HG02884 (cell line): ENCODE data around the gene SMIM22.
A peak's percentile ranks its signal among the peaks of the same experiment; 100 is the strongest.

Experiments used
- ATAC-seq: cut with Tn5 transposase; IDR thresholded peaks from one replicate; pipeline ENCODE4 v1.9.1; 2021; ENCODE audit warnings: mild to moderate bottlenecking, moderate library complexity; ENCODE audit not compliant: unreplicated experiment

Gene SMIM22, protein sequence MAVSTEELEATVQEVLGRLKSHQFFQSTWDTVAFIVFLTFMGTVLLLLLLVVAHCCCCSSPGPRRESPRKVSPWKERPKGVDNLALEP

DNA sequence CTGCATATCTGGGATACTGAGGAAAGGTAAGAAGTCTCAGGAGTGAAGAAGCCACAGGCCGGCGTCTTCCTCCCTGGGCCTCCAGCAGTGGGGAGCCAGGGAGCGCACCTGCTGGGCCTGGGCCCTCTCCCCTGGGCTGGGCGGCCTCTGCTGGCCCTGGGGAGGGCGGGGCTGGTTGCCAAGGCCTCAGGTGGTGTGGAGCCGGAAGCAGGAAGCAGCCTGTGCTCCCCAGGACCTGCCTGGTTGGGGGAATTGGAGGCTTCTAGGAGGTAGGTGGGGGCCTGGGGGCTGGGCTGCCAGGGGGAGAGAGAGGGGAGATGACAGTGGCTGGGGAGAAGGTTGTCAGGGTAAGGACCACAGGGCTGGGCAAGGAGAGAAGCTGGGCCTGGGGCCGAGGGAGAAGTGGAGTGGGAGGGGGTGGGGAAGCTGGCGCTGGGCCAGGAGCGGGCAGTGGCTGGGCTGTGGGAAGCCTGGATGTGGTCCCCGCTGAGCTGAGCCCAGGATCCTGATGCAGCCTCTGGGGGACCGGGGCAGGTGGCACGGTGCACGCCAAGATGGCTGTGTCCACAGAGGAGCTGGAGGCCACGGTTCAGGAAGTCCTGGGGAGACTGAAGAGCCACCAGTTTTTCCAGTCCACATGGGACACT is at the start of gene SMIM22:
Gene SMIM22 (plus strand): TSS at position 189 of the 647 bp plus-strand sequence. CDS start 366 bp downstream, at position 555.
- no peak for ATAC-seq

DNA sequence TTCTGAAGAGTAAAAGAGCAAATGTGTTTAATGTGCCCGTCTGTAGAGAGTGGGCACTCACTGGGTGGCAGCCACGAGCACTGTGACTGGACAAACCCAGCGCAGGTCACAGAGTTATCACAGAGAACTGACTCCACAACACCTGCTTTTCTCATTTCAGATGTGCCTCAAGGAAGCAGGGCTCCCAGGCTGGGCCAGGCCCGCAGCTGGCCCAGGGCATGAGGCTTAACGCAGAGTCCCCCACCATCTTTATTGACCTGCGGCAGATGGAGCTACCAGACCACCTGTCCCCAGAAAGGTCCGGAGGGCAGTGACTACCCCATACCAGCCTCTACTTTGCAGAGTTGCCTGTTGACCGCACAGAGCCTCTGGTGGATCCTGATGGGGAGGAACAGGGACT is 49.0 kb upstream of the SMIM22 start:
- ATAC-seq, result no peak

DNA sequence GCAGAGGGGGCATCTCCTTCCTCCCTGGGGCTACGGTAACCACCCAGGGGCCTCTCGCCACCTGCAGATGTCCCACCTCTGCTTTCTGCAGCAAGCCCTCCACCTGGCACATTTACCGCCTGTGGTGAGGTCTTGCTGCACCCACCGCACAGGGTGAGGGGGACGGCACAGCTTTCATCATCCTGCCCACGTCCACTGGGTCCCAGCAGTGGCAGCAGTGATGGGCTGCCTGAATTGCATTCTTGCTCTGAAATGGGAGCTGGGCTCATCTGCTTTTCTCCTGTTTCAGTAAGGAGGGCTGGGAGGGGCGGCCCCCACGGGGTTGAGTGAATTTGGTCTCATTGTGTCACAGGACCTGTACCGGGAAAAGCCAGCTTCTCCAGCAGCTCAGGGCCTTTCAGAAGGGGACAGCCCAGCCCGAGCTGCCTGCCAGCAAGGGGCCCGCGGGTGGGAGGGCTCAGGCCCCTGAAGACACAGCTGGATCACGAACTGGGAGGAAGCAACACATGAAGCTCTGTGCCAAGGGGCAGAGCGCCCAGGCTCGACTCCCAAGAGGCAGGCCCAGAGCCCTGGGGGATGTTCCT is 48.1 kb upstream of the SMIM22 start:
- no peak for ATAC-seq

DNA sequence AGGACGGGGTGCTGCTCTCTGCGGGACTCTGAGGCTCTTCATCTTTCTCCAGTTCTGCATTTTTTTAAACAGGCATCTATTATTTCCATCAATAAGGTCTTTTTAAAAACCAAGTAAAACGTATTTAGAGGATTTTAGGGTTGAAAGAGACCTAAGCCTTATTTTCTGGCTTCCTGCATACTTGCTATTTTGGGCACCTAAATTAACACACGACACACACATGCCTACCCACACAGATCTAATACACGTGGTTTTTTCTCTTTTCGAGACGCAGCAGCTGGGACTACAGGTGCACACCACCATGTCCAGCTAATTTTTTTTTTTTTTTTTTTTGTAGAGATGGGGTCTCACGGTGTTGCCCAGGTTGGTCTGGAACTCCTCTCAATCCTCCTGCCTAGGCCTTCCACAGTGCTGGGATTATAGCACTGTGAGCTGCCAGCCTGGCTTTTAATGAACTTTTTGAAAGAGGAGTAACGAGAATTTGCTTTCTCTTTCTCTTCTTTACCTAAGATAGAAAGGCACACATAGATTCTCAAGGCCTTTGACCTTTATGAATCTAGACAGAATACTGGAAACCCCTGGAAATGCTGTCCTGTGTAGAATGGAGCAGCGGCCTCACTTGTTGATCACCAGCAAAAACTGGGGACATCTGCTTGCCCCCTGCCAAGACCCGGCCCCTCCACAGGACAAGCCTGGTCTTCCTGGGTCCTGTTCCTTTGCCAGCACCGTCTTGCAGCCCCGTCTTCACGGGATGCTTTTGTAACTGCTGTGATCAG is 47.1 kb upstream of the SMIM22 start:
- no peak for ATAC-seq

DNA sequence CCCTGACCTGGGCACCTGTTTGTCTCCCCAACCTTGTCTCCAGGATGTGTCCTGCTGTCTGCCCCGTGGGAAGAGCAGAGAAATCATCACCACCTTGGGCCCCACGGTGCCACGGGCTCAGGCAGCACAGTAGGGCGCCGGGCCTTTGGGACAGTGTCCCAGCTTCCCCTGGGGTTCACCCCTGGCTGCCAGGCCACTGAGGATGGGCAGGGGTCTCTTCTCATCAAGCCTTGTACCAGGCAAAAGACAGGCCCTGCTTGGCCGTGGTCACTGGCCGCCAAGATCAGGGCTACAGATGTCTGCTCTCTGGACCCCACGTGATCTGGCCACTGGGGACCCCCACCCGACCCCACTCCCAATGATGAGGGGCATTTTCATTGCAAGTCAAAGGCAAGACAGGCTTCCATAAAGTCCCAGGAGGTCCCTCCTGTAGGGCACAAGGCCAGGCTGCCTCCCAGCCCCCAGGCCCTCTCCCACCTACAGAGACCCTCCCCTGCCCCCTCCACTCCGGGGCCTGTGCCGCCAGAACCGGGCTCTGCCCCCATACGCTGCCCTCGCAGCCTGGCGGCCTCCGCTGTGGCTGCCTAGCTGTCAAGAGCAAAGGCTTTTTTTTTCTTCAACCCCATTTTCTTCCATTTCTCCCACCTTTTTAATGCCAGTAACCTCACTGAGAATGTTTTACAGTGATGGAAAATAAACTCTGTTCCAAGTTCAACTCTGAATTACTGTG is 46.3 kb upstream of the SMIM22 start:
- no peak for ATAC-seq

DNA sequence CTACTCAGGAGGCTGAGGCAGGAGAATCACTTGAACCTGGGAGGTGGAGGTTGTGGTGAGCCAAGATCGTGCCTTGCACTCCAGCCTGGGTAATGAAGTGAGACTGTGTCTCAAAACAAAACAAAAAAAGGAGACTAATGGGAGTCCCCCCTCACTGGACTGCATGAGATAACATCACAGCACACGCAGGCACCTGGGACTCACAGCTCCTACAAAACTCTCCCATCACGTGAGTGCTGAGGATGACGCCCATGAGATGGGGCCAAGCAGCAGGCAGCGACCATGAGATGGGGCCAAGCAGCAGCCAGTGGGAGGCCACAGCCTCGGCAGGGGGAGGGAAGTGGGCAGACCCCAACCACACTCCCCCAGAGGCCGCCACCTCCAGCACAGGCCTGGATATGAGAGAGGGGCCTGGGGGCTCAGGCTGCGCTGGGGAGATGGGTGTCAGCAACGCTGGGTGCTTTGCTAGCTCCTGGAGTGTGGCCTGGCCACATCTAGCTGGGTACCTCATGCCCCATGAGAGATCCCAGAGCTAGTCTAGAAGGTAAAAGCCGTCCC is 45.4 kb upstream of the SMIM22 start:
- ATAC-seq, result no peak

DNA sequence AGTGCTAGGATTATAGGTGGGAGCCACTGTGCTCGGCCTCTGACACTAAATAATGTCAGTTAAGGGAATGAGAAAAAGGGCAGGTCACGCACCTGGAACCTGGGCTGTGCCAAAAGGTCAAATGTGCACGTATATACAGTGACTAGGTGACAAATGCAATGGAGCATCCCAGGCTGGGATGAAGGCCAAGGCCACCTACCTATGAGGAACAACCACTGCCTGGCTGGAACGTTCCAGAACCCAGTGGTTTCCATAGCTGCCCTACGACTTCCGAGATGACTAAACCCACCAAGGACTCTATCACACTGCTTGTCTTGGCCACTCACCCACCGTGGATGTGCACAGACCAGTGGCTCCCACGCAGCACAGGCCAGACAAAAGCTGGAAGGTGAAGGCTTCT is 44.3 kb upstream of the SMIM22 start:
- ATAC-seq, result no peak

DNA sequence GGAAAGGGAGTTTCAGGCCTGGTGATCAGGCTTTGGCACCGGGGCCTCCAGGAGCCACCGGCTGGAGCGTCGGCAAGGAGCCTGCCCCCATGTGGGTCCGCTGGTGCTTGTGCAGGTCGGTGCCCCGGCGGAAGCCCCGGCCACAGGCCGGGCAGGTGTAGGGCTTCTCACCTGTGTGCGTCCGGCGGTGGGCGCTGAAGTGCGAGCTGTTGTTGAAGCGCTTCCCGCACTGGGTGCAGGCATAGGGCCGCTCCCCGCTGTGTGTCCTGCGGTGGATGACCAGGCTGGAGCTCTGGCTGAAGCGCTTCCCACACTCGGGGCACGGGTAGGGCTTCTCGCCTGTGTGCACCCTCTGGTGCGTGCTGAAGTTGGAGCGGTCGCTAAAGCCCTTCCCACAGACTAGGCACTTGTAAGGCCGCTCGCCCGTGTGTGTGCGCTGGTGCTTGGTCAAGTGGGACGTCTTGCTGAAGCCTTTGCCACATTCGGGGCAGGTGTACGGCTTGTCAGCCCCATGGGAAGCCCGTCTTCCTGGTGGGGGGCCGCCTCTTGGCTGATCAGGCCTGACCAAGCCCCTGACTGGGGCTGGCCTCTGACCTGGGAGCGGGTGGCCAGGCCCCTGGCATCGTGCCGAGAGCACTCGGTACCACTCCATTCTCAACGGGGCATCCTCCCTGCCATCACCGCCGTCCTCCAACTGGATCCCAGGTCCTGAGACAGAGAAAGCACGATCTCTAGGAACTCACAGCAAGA is 42.6 kb upstream of the SMIM22 start:
- ATAC-seq, result no peak

DNA sequence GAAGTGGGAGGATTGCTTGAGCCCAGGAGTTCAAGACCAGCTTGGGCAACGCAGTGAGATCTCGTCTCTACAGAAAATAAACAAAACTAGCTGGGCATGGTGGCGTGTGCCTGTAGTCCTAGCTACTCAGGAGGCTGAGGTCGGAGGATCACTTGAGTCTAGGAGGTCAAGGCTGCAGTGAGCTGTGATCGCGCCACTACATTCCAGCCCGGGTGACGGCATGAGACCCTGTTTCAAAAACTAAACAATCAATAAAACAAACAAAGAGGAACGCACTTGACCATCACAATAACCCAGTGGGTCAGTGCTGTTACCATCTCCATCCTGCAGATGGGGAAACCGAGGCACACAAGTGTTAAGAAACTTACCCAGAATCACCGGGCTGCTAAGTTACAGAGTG is 41.9 kb upstream of the SMIM22 start:
- no peak for ATAC-seq

DNA sequence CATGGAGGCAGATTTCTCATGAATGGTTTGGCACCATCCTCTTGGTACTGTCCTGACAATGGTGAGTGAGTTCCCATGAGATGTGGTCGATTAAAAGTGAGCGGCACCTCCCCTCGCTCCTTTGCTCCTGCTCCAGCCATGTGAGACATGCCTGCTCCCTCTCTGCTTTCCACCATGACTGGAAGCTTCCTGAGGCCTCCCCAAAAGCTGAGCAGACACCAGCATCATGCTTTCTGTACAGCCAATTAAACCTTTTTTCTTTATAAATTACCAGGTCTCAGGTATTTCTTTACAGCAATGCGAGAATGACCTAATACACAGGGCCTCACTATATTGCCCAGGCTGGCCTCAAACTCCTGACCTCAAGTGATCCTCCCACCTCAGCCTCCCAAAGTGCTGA is 40.3 kb upstream of the SMIM22 start:
- ATAC-seq, result no peak

DNA sequence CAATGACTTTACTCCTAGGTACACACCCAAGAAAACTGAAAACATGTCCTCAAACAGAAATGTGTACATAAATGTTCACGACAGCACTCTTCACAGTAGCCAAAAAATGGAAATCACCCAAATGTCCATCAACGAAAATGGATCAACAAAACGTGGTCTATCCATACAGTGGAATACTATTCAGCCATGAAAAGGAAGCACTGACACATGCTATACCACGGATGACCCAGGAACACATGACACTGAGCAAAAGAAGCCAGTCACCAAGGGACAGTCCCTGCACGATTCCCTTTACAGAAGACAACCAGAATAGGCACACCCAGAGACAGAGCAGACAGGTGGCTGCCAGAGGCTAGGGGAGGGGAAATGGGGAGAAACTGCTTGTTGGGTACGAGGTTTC is 39.5 kb upstream of the SMIM22 start:
- no peak for ATAC-seq

DNA sequence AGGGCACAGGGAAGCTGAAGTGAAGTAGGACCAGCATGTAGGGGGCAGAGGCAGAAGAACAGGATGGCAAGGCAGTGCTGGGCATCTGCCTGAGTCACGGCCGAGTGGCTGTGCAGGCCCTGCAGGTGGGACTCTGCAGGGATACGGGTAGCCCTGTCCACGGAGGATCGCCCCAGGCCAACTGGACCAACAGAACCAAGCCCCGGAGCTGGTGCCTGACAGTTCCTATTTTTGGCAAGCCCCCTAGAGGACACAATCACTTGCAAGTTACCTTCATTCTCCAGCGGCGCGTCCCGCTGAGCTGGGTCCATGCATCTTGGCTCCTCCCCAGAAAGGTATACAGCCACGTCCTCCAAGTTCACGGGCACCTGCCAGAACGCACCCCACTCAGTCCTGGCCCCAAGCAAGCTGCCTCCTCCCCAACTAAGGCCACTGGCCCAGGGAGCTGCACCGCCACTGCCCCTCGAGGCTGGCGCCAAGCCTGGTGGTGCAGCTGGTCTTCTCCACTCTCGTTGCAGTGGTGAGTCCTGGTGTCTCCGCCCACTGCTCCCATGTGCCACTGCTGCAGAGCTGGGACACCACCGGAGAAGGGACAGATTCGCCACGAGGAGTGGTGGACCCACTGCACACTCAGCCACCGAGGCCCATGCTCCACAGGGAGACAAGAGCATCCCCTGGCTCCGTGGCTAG is 34.8 kb upstream of the SMIM22 start:
- ATAC-seq, result no peak

DNA sequence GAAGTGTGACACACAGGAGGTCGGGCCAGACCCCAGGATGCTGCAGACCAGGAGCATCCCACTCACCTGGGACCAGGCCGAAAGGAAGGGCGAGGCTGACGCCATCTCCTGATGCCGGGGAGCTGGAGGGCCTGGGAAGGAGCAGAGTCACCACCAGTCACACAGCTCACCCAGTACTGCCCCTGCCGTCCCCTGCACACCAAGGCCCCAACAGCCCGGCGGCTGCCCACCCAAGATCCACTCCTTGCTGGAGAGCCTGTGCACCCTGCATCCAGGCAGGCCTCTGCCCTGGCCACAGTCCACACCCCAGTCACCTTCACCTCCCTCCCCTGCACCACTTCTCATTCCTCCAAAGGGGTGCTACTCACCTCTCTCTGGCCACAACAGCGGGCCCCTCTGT is 33.0 kb upstream of the SMIM22 start:
- no peak for ATAC-seq

DNA sequence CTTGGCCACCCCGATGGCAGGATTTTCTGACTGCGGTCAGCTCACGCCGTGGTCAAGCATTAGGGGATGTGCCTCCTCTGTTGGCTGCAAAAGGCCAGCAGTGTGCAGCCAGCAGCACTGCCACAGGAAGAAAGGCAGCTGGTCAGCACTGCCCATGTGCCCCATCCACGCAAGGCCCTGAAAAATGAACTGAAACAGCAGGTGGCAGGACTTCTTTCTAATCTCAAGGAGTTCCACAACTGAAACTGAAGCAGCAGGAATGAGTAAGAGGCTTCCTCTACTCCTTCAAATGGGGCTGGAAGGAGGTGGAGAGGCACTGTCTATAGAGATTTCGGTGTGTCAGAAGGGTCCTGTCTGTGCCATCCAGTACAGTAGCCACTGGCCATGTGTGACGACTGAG is 31.4 kb upstream of the SMIM22 start:
- ATAC-seq, result no peak

DNA sequence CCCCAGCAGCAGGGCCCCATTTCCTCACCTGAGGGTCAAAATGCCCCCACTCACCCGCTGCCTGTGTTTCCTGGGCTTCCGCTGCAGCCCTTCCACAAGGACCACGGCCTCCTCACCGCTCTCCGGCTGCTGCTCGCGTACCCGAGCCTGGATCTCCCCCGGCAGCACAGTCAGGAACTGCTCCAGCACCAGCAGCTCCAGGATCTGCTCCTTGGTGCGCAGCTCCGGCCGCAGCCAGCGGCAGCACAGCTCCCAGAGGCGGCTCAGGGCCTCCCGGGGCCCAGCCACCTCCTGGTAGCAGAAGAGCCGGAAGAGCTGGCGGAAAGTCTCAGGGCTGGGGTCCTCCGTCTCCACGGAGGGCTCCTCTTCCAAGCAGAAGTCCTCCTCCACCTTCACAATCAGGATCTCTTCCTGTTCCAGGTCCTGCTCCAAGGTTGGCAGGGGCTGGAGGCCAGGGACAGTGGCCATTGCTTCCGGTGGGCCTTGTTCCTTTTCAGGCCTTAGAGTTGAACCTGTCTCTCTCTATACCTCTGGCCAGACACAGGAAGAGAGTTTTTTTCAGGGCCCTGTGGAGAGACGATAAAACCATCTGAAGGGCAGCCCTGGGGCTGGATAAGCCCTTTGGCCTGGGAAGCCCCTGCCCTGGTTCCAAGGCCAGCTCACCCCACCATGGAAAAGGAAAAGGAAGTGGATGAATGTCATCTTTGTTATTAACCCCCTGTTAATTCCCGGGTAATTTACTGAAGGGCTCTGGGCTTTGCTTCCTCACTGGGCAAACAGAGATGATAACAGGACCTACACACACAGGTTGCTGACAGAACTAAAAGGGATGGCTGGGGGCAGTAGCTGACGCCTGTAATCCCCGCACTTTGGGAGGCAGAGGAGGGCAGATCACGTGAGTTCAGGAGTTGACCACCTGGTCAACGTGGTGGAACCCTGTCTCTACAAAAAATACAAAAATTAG is 29.4 kb upstream of the SMIM22 start:
- no peak for ATAC-seq

DNA sequence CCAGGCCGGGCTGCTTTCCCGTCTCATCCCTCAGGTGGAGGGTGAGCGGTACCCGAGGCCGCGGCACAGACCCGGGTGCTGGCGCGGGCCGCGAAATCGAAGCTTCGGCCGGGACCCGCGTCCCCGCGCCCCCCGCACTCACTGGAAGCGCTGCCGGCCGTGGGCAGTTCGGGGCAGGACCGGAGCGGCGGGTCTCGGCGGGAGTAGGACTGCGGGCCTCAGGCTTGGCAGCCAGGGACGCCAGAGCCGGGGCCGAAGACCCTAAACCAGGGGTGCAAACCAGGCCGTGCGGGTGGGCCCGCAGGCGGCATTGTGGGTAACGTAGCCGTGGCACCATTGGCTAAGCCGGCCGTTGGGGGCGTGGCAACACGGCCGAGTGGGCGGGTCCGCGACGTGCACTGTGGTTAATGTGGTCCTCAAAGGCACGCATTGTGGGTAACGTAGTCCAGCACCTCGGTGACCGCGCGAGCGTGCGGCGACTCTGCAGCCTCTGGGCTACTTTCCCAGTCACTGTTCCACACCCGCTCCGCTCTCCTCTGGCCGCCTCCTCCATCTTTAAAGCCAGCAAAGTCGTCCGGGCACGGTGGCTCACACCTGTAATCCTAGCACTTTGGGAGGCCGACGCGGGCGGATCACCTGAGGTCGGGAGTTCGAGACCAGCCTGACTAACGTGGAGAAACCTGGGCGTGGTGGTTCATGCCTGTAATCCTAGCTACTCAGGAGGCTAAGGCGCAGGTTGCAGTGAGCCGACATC is 28.1 kb upstream of the SMIM22 start, which contains the start of gene ZNF500:
Gene ZNF500 (minus strand): TSS at position 288 of the 754 bp plus-strand sequence. CDS start 1,184 bp downstream, outside the sequence.
- ATAC-seq, result peak; percentile 83

DNA sequence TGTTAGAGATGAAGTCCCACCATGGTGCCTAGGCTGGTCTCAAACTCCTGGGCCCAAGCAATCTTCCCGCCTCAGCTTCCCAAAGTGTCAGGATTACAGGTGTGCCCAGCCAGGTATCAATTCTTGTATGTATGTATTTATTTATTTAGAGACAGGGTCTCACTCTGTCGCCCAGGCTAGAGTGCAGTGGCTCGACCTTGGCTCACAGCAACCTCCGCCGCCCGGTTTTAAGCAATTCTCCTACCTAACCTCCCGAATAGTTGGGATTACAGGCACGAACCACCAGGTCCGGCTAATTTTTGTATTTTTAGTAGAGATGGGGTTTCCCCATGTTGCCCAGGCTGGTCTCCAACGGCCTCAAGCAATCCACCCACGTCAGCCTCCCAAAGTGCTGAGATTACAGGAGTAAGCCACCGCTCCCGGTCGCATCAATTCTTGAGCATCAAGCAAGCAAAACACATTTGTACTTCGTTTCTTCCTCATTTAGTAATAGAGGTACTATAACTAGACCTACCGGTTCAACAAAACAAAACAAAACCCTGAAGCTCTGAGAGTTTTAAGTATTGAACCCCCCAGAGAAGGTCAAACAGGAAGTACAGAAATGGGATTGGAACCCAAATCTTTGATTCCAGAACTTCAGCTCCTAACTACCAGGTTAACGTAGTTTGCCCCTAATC is 27.2 kb upstream of the SMIM22 start:
- no peak for ATAC-seq
